Measurements from ENCODE around the gene NLRP1. TPM values are rescaled to one million over a fixed set of nuclear protein-coding genes. Genes with fewer than 3 reads are reported as not detected.

Gene NLRP1
- total RNA-seq, 1 donor from 2014 or later = 5.8 TPM

DNA sequence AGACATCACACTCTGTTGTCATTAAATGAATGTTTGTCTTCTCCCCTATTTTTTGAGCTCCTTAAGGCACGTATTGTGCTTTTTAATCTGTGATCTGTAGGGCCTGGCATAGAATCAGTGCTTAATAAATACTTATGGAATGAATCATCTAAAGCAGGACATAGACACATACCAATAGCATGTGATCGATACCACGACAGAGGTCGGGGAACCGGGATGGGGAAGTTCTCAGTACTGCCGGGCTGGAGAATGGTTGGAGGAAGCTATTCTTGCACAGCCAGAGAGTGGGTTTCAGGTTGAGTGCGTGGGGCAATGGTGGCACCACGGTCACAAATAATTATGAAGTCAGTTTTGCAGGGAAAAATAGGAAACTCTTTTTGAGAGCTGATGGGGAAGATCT lies 26.8 kb downstream of the NLRP1 start:
- DNase-seq (ENCODE audit: low read depth in 2 of 2) = no peak

DNA sequence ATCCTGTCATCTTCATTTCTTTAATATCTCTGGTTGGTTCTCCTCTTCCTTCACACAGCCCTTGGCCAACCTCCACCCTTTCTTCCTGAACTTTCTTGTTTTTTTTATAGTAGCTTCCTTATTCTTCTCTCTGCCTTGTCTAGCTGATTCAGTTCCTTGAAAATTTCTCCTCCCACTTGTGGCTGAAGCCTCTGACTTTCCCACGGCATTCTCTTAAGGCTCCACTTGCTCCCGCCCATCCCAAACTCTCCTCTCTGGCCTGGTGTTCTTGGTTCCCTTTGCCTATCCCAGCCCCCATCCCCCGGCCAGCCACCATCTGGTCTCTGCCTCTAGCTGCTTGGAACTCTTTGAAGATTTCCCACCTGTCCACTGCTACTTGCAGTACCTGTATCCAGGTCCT lies 29.1 kb downstream of the NLRP1 start:
- DNase-seq (ENCODE audit: low read depth in 2 of 2) = no peak

DNA sequence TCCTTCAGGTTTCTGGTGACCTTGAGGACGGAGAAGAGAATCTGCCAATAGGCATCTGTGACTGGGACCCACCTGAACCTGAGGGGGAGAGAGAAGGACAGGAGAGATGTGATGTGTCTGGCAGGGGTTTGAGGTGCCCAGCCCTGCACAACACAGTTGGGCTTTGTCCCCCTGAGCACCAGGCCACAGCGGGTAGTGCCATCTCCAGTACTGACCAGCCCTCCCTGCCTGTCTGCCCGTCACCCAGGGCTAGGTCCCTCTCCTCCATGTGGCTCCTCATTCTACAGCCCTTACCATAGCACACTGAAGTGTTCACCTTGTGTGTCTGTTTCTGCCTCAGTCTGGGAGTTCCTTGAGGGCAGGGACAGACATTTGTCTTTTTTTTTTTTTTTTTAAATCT lies 30.8 kb downstream of the NLRP1 start:
- no peak for DNase-seq (ENCODE audit: low read depth in 2 of 2)

DNA sequence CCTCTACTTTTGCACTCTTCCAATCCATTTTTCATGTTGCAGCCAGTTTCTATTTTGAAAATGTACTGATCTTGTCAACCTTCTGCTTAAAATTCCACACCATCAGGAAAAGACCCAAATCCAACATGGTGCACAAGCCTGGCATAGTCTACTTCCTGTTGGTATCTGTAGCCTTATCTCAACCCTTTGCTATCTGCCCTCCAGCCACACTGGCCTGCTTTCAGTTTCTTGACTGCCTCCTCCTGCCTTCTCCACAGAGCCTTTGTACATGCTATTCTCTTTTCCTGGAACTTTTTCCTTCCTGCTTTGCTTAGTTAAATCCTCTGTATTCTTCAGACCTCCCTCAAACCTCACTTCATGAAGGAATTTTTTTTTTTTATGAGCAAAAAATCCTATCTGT lies 31.5 kb downstream of the NLRP1 start:
- DNase-seq (ENCODE audit: low read depth in 2 of 2) = no peak

DNA sequence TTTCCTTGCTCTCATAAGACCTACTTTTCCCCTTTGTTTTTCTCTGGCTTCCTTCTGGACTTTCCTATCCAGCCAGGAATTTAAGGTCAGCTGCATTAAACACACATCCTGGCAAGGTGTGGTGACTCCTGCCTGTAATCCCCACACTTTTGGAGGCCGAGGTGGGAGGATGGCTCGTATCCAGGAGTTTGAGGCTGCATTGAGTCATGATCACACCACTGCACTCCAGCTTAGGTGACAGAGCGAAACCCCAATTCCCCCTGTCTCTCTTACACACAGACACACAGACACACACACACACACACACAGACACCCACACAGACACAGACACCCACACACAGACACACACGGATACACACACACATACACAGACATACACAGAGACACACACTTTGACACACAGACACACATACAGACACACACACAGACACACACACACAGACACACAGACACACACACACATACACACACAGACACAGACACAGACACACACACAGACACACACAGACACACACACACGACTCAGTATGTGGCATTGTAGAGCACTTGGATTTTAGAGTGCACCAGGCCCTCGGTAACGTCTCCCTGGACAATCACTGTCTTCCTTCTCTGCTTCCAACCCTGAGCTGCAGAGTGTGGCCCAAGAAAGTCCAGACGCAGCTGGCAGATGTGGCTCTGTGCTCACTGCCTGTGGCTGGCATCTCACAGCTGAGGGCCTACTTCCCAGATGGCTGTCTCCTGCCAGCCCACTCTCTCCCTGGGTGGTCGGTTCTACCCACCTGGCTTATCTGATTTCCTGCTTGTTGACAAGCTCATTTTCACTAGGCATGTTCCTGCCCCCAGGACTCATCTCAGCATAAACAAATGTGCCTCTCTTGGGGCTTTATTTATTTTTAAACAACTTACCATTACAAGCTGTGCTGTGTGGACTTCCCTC lies 39.0 kb downstream of the NLRP1 start:
- no peak for DNase-seq (ENCODE audit: low read depth in 2 of 2)

DNA sequence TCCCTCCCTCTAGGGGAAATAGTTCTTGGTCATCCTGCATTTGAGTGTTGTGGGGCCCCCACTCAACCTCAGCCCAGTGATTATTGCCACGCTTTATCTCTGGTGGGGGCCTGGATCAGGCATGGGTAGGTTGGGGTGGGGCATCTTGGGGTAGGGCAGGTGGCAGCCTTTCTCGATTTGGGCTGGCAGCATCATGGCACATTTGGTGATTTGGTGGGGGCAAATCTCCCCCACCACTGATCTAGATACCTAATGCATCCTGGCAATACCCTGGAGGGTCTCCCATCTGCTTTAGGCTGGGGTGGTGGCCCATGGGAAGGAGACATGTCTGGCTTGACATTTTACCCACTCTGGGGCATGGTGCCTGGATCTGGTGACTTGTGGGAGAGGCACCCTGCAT lies 40.2 kb downstream of the NLRP1 start:
- DNase-seq (ENCODE audit: low read depth in 2 of 2) = no peak

DNA sequence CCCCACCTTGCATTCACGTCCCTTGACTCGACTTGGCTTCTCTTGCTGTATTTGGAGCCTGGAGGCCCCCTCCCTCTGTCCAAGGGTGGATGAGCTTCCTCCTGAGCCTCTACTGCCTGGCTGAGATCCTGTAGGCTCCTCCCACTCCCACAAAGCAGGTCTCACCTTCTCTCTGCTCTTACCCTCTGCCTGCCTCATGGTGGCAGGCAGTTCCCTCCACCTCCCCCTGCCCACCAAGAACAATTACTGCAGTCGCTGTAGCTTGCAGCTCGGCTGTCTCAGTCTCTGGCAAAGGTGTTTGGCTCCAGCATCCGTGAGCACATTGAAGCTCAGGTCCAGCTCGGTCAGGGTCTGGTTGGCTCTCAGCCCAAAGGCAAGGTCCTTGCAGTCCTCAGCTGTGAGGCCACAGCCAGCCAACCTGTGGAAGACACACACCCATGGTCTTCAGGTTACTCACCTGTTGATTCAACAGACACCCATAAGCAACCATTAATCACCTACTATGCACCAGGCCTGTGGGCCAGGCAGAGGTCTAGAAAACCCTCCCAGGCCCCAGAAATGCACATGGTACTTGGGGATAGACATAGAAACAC lies 42.6 kb downstream of the NLRP1 start:
- no peak for DNase-seq (ENCODE audit: low read depth in 2 of 2)

DNA sequence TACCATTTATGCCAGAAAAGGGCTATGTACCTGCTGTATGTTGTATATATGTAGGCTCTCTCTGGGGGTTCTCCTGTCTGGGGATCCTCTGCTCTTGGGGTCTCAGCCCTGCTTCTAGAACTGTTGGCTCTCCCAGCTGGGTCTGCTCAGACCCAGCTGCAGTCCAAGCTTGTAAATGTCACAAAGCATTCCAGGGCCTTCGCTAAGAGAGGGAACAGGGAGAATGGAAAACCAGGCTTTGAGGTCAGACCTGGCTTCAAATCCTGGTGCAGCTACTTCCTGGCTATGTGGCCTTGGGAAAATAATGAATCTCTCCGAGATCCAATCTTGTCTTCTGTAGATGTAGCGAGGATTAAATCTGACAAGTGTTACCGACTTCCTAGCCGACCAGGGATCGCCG lies 44.0 kb downstream of the NLRP1 start:
- DNase-seq (ENCODE audit: low read depth in 2 of 2) = no peak

DNA sequence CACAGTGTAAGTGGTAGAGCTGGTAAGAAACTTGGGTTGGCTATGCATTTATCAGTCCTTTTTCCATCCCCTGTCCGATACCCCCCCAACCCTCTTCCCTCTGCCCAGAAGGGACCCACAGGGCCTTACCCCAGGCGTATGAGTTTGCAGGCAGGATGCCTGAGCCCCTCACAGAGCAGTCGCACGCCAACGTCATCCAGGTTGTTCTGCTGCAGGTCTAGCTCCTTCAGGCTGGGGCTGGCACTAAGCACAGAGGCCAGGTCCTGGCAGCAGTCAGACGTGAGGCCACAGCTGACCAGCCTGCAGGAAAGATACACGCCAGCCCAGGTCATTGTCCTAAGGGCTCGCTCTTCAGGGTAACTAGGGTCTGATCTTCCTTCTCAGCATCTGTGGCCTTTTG lies 45.0 kb downstream of the NLRP1 start:
- DNase-seq (ENCODE audit: low read depth in 2 of 2) = no peak

DNA sequence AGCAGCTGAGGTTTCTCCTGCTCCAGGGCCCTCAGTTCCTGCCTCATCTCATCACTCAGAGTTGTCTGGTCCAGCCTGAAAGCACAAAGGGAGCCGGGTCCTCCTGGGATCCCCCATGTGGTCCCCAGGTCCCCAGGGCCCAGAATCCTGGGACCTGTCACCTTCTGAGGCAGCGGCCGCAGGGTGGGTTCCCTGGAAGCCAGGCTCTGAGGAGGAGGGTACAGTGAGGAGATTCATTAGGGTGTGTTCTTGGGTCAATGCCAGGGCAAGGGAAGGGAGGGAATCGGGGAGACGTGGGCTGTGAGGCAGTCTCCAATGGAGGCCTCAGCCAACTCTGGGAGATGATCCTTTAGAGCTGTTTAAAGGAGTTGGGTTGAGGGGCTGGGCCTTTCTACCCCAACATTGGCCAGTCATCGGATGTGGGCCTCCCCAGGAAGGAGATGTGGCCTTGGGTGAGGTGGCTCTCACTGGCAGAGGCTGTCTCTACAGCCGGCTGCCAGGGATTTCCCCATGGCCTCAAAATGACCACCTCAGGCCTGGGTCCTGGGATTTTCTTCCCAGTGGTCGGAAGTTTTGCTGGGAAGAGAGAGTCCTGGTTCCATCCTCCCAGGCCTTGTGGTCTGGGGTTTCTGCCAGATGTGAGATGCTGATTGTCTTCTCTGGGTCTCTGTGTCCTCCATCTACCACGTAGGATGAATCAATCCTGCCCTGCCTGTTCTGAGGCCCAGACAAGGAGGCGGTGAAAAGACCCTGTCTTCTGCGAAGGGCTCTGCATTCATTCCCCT lies 47.3 kb downstream of the NLRP1 start:
- DNase-seq (ENCODE audit: low read depth in 2 of 2) = no peak

DNA sequence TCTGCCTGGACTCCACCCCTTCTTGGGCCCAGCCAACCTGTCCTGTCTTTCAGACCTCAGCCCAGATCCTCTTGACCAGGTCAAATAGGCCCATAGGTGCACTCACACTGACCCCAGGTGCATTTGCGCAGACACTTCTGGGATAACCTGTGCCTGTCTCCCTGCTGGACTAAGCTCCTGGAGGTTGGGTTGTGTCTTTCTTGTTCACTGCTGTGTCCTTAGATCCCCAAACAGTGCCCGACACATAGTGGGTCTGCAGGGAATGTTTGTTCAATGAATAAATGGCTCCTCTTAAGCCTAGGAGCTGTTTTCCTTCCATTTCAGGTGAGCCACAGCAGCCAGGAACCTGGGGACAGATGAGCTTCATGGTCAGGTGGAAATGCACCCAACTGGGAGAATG lies 48.9 kb downstream of the NLRP1 start:
- no peak for DNase-seq (ENCODE audit: low read depth in 2 of 2)

DNA sequence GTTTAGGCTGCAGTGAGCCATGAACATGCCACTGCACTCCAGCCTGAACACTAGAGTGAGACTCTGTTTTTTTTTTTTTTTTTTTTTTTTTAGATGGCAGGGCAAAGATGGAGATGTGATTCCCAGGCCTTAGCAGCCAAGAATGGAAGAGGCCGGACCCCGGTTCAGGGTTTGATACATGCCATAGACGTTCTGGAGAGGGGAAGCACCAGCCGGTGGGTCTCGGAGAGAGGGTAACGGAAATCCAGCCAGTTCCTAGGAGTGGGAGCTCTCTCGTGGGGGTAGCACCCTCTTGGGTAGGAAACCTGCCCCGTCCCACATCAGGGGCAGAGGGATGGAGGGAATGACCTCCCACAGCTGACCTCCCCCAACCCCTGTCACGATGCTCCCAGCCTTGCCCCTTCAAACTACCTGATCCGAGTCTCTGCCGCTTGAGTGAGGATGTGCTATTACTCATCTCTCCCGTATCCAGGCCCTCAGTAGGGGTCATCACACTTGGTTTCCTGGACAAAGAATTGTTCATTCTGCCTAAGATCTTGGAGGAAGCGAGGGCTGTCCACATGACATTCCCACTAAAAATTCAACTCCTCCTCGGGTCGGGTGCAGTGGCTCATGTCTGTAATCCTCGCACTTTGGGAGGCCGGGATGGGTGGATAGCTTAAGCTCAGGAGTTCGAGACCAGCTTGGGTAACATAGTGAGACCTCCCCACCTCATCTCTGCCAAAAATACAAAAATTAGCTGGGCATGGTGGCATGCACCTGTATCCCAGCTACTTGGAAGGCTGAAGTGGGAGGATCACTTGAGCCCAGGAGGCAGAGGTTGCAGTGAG lies 50.6 kb downstream of the NLRP1 start:
- peak in 1 of 2 donors; percentile 58 for DNase-seq (ENCODE audit: low read depth in 2 of 2)

DNA sequence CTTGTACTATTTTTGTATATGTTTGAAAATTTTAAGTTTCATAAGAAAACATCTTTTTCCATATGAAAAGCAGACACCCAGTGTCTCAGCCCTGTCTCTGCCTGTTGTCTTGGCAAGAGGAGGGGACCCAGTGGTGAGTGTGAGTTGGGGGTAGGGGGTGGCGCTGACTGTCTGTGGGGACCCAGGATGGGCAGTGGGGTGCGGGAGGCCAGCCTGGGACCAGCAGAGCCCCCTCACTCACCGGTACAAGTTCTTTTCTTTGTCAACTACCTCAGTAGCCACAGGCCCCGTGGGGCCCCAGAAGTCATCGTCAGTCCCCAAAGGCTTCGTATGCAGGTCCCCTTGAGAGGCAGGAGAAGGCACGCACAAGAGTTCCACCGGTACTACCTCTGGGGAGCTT lies 51.7 kb downstream of the NLRP1 start:
- no peak for DNase-seq (ENCODE audit: low read depth in 2 of 2)

DNA sequence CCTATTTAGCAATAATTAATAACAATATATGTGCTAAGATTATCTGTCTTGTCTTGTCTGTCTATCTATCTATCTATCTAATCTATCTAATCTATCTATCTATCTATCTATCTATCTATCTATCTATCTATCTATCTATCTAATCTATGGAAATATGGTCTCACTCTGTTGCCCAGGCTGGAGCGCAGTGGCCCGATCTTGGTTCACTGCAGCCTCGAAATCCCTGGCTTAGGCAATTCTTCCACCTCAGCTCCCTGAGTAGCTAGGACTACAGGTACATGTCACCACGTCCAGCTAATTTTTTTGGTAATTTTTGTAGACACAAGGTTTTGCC lies 53.3 kb downstream of the NLRP1 start:
- no peak for DNase-seq (ENCODE audit: low read depth in 2 of 2)

DNA sequence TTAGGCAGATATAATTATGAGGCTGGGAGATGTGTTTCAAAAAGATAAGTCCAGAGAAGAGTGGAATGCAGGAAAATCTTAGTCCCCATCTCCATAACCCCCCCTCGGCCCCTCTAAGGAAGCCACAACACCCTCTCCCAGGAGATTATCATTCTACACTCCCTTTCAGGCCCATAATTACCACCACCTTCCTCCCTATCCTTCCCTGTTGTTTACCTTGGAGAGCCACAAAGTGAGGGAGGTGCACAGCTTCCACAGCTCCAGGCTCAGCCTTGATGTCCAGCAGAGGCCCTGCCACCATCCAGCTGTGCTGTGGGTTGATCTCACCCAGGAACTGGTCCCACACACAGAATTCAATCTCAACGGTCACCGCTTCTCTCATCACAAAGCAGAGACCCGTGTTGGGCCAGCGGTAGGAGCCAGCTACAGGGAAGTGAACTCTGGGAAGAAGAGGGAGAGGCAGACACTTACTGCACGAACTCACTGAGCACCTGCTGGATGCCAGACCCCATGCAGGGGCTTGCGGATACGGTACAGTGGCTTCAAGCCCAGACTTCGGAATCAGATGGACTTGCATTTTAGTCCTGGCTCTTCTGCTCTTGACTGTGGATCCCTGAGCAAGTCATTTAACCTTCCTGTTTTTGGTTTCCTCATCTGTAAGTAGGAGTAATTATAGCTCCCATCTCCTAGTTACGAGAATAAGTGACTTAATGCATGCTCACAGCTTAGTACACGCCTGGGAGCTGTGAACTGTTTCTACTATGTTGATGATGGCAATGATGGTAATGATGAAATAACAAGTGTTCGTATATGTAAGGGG lies 53.8 kb downstream of the NLRP1 start:
- no peak for DNase-seq (ENCODE audit: low read depth in 2 of 2)

DNA sequence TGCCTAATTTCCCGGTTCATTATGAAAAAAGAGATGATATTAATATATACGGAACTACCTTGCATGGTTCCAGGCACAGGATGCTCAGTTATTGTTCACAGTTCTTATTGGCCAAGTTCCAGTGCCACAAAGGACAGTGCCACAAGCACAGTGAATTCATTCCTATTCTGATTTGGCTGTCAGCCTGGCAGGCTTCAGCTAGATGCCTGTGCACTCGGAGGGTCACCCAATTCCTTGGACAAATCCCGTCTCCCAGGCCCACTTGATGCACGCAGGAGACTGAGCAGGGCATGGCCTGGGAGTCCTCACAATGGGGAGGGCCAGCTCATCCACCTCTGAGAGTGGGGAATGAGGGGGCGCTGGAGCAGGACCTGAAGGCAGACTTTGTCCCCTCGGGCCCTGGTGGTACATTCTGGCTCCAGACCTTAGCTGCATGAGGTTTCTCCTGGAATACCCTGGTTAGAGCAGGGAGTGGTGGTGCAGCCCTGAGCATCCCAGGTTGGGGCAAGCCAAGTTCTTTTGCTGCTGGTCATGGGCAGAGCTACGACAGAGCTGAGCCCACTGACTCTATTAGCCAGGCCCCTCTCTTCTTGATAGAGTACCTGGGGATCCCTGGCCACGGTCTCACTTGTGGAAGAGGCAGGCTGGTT lies 56.6 kb downstream of the NLRP1 start:
- DNase-seq (ENCODE audit: low read depth in 2 of 2) = peak in 1 of 2 donors; percentile 21

DNA sequence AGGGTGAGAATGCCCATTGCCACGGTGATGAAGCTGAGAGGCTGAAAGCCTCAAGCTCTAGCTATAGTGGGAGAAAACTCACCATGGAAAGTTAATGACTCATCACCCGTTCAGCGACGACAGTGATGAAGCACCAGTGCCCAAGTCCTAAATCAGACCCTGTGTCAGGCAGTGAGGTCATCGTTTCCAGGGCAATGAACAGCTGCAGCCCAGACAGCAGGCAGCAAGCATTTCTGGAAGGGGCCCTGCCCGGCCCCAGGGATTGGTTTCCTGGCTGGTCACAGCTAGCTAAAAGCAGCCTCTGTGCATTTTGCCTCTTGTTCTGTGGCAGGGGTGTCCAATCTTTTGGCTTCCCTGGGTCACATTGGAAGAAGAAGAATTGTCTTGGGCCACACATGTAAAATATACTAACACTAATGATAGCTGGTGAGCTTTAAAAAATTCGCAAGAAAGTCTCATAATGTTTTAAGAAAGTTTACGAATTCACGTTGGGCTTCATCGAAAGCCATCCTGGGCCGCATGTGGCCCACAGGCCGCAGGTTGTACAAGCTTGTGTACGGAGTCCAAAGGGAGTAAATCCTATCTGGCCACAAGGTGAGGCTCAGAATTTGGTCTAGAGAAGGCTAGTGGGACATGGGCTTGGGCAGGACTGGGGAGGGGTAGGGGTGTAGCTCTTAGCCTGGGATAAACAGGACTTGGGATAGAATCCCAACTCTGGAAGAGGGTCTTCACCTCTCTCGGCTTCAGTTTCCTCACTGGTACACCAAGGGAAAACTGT lies 57.3 kb downstream of the NLRP1 start:
- DNase-seq (ENCODE audit: low read depth in 2 of 2) = peak; percentile 92 to 97

DNA sequence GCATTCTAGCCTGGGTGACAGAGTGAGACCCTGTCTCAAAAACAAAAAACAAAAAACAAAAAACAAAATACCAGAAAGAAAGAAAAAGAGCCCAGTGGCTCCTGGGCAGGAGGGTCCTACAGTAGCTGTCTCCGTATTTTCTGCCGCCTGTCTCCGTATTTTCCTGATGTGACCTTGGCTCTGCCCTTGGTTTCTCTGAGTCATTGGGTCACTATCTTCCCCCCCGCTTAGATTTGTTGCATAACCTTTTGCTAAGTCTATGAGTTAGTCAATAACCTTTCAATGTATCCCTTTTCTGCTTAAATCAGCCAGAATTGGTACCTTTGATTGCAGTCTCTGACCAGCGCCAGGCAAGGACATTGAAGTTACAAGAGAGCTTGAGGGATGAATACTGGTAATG lies 61.1 kb downstream of the NLRP1 start:
- no peak for DNase-seq (ENCODE audit: low read depth in 2 of 2)

DNA sequence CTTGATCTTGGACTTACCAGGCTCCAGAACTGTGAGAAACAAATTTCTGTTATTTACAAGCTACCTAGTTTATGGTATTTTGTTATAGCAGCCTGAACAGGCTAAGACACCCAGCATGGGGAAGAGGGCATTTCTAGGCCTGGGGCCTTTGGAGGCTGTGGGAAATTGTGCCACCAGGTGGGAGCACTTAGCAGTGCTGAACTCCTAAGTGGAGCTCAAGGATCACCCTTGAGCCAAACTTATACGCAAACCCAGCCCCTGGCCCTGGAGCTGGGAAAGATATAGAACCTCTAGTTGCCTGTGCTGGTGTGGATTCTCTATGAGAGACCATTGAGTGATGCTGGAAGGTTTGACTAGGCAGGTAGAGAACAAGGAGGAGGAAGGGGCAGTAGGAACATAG lies 61.8 kb downstream of the NLRP1 start:
- no peak for DNase-seq (ENCODE audit: low read depth in 2 of 2)

All from dermis microvascular lymphatic vessel endothelial cell (primary cell).